GM18951 (cell line): Measurements from ENCODE around the gene HIP1R.

ENCODE experiments used
- POLR2A ChIP-seq: IDR thresholded peaks from 4 replicates; pipeline ENCODE4 v1.6.1; 2011; ENCODE audit warnings: mild to moderate bottlenecking; ENCODE audit not compliant: insufficient read length, insufficient read depth; ENCODE audit errors: extremely low read depth
- in situ Hi-C: fragments of 300-500 bp; cut with MboI; formaldehyde crosslinking; loops from one replicate; pipeline ENCODE4 v1.12.0; 2022; ENCODE audit warnings: low sequenced_read_pairs, mixed read lengths, inconsistent platforms; ENCODE audit not compliant: unreplicated experiment

The HIP1R gene

DNA sequence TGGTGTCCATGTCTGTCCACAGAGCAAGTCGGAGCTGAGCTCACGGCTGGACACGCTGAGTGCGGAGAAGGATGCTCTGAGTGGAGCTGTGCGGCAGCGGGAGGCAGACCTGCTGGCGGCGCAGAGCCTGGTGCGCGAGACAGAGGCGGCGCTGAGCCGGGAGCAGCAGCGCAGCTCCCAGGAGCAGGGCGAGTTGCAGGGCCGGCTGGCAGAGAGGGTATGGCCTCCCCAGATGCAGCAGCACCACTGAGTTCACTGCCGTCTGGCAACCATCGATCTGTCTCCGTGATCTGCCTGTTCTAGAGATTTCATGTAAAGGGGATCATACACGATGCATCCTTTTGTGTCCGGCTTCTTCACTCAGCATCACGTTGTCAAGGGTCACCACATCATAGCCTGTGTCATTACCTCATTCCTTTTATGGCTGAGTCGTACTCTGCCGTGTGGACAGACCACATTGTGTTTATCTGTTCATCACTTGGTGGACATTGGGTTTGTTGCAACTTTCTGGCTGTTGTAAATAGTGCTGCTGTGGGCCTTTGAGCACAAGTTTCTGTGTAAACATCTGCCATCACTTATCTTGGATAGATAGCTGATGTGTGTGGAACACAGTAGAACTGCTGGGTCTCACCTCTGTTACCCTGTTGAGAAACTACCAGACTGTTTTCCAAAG is 21.9 kb downstream of the HIP1R start:
- in situ Hi-C loops, result loop anchor here (10.0 kb wide), 1 partner anchor 98 kb away; no protein-coding TSS in a partner anchor
- TF ChIP-seq POLR2A, result no peak

DNA sequence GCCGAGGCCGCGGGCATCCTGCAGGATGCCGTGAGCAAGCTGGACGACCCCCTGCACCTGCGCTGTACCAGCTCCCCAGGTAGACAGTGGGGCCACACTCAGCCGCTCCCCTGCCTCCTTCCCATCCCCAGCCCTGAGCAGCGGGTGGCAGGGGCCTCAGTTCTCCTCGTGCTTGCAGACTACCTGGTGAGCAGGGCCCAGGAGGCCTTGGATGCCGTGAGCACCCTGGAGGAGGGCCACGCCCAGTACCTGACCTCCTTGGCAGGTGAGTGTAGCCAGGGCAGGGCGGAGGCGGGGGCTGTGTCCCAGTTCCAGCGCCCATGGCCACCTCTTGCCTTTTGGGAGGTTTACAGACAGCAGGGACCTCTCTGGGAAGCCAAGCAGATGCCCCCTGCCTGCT is 22.9 kb downstream of the HIP1R start:
- no peak for TF ChIP-seq POLR2A
- in situ Hi-C loops, result loop anchor here (10.0 kb wide), 1 partner anchor 97 kb away; no protein-coding TSS in a partner anchor

DNA sequence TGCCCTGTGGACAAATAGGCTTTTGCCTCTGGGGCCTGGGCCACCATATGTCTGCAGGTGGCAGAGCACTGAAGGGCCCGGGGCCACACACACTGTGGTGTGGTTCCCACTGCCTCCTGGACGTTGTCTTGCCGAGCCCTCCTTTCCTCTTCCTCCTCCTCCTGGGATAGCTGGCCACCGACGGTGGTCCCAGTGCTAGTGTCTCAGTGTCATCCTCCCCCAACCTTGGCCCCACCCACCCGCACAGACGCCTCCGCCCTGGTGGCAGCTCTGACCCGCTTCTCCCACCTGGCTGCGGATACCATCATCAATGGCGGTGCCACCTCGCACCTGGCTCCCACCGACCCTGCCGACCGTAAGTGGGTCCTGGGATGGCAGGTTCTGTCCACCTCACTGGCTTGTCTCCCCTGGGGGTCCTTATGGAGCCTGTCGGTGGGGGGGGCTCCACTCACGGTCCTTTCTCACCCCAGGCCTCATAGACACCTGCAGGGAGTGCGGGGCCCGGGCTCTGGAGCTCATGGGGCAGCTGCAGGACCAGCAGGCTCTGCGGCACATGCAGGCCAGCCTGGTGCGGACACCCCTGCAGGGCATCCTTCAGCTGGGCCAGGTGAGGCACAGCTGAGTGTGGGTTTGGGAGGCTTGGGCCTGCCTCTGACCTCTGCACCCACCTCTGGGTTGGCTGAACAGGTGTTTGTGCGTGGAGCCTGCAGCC is 23.5 kb downstream of the HIP1R start:
- TF ChIP-seq POLR2A, result no peak
- in situ Hi-C loops, result loop anchor here (10.0 kb wide), 1 partner anchor 96 kb away; no protein-coding TSS in a partner anchor

GRCh38 chr12:122859303-122860039 is 24.2 kb downstream of the HIP1R start:
- in situ Hi-C loops, result loop anchor here (10.0 kb wide), 1 partner anchor 95 kb away; no protein-coding TSS in a partner anchor
- no peak for TF ChIP-seq POLR2A

- TF ChIP-seq POLR2A, result no peak
- in situ Hi-C loops, result no loop called here
Observed at GRCh38 chr12:122860040-122860853, 25.0 kb downstream of the HIP1R start.

GRCh38 chr12:122860854-122861586 is 25.8 kb downstream of the HIP1R start:
- in situ Hi-C loops, result no loop called here
- no peak for TF ChIP-seq POLR2A

DNA sequence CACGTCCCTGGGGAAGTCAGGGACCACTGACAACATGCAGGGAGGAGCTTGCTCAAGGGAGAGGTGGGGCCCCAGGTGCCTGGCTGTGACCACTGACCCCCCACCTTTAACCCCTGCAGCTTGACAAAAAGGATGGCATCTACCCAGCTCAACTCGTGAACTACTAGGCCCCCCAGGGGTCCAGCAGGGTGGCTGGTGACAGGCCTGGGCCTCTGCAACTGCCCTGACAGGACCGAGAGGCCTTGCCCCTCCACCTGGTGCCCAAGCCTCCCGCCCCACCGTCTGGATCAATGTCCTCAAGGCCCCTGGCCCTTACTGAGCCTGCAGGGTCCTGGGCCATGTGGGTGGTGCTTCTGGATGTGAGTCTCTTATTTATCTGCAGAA is 26.3 kb downstream of the HIP1R start:
- in situ Hi-C loops, result no loop called here

DNA sequence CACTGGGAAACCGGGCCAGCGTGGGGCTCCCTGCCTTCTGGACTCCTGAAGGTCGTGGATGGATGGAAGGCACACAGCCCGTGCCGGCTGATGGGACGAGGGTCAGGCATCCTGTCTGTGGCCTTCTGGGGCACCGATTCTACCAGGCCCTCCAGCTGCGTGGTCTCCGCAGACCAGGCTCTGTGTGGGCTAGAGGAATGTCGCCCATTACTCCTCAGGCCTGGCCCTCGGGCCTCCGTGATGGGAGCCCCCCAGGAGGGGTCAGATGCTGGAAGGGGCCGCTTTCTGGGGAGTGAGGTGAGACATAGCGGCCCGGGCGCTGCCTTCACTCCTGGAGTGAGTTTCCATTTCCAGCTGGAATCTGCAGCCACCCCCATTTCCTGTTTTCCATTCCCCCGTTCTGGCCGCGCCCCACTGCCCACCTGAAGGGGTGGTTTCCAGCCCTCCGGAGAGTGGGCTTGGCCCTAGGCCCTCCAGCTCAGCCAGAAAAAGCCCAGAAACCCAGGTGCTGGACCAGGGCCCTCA is 26.9 kb downstream of the HIP1R start:
- in situ Hi-C loops, result no loop called here
- no peak for TF ChIP-seq POLR2A

More for the DNA sequence above, 26.3 kb downstream of the HIP1R start:
- no peak for TF ChIP-seq POLR2A

- in situ Hi-C loops, result no loop called here
- TF ChIP-seq POLR2A, result no peak
Observed at GRCh38 chr12:122862872-122863701, 27.8 kb downstream of the HIP1R start.

DNA sequence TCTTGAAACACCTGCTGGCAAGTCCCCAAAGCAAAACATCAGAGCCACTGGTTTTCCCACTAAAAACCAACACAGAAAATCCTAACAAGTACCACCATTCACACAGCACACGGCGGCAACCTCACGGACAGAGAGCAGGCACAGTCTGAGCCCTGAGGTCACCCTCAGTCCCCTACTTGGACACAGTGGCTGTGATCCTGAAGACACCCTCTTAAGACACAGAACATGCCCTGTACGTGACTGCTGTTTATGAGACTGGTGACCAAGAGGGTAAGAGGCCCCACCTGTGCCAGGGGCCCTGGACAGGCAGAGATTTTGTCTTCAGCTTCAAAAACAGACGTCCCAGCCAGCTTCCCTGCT is 29.6 kb downstream of the HIP1R start:
- in situ Hi-C loops, result no loop called here
- no peak for TF ChIP-seq POLR2A
